Islet of Langerhans (tissue), 1 donor: ENCODE data around the gene DBX1.
"Not testable (repeated sequence)": the region's sequence is repeated elsewhere in the genome, so short reads cannot be mapped to it uniquely, and the experiment has no call there.

ENCODE experiments used
- FAIRE-seq: peaks from one replicate; lab custom pipeline; 2011; peaks lifted over from hg19 to GRCh38; lab: Jason Lieb, UNC

Gene DBX1, protein sequence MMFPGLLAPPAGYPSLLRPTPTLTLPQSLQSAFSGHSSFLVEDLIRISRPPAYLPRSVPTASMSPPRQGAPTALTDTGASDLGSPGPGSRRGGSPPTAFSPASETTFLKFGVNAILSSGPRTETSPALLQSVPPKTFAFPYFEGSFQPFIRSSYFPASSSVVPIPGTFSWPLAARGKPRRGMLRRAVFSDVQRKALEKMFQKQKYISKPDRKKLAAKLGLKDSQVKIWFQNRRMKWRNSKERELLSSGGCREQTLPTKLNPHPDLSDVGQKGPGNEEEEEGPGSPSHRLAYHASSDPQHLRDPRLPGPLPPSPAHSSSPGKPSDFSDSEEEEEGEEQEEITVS

DNA sequence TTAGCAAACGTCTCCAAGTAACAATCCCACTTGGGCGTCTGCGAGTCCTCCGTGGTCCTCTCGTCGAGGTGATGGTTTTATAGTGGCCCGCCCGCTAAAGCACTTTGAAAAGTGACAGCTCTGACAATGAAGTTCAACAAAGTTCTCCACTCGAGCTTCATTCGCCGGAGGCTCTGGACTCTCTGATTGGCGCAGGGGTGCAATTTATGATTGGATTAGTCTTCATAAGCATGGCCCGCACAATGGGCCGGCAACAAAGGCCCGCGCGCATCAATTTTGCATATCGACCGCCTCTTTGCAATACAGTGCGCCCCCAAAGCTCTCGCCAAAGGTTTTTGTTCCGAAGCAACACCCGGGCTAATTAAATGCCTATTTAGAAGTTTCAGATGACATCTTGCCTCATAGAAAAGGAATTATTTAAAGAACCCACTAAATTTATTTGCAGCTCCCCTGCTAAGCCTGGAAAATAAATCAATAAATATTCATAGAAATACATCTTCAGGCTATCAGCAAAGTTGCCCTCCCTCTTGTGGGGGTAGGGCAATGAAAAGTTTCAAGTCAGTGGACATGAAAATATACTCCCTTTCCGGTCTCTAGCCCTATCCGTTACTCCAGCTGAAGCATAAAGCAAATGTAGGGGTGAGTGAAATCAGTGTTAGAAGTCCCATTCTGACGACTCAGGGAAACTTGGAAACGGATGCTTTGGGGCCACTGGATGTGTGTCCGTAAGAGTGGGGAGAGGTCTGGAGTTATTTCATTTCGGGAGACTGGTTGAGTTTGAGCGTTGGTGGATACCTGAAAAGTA is at the start of gene DBX1:
Gene DBX1, minus strand, starts transcription at position 51 of the 805 bp plus-strand sequence. CDS start 151 bp downstream, outside the sequence.
- no peak for FAIRE-seq

DNA sequence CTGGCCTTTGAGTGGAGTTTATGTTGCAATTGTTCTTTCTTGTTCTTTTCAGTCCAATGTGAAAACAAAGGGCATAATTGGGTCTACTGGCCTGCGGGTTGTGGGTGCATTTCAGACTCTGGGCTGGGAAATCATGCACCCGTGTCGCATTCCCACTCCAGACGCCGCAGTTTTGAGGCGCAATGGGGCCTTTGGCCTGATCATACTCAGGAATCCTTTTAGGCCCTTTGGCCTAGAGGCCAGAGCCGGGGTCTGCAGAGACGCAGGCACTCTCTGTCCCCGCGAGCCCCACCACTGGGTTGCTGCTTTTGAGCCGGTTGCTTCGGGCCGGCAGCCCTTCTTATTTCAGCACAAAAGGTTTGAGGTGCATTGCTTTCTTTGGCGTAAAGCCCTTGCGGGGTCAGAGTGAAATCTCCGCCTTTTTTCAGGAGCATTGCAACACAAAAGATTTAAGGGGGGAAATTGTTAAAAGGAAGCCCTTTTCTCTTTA is 48.4 kb upstream of the DBX1 start:
- FAIRE-seq = no peak

DNA sequence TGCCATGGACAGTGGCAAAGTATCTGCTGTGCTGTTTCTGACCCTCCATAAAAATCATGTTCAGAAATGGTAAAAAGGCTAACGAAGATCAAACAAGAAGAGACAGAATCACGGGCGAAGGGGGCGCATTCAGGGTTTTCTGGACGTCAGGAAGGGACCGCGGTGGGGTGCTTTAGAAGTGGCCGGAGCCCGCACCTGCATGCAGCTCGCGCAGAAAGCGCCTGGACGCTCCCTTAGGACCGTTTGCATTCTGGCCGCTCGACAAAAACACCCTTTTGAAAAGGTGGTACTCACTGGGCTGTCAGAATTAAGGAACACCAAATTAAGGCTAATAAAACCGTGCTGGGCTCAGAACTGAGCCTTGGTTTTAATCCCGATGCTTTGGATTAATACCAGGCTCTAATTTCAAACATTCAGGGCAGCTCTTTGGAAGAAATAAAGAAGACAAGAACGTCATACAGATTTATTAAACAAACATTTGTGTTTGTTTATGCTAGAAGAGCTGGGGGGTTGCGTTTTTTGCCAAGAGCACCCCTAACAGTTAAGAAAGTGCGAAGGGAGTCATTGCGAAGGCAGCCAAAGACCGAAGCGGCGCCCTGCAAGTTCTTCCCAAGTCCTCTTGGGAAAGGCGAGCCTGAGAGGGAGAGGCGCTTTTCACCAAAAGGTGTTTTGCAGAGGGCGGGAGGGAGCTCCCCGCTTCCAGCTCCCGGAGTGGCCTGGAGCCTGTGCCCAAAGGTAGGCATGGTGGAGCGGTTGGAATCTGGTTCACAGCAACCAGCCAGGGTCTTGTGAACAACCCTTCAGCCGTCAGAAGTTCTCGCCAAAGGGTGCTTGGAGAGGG is 47.7 kb upstream of the DBX1 start:
- no peak for FAIRE-seq

DNA sequence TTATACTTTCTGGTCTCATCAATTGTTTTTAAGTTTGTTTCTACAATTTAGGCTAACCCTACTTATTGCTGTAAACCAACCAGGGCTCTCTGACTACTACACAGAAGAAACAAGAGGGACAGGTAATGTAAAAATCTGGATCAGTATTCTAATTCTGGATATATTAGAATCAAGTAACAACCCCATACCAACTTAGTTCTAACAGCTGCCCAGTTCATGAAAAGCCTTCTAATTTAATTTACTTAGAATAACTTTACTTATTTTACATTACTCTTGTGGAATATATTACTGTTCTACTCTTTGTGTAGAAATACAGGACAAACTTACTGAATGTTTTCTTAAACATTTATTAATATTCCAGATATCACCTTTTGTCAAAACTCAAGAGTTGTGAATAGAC is 45.5 kb upstream of the DBX1 start:
- no peak for FAIRE-seq

DNA sequence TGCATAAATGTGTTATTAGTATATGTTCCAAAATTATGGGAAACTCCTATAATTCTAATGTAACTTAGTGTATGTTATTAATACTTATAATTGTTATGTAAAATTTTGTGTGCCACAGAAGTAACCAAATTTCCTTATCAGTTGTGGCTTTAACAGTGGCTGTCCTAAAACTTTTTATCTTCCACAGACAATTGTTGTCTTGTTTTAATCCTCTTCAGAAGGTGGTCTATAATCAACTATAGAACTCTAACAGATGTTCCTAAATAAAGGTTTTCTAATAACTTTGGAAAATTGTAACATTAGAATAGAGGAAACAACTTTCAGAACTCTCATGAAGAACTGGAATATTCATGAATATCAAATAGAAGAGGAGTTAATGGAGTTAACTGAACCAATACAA is 44.4 kb upstream of the DBX1 start:
- FAIRE-seq = no peak

DNA sequence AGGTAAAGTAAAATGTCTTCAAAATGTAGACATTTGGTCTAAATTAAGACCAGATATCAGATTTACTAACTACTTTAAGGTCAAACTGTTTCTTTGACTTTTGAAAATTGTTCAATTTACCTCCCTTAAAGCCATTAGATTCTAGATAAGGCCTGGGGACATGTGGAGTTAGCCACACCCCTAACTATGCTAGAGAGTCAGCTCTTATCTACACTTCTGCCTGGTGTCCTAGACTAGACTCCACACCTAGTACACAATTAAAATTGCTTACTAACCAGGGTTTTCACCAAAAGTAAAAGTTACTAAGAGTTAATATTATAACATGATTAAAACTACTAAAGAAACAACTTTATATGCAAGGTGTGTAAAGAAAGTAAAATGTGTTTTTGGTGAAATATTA is 43.6 kb upstream of the DBX1 start:
- FAIRE-seq = no peak

DNA sequence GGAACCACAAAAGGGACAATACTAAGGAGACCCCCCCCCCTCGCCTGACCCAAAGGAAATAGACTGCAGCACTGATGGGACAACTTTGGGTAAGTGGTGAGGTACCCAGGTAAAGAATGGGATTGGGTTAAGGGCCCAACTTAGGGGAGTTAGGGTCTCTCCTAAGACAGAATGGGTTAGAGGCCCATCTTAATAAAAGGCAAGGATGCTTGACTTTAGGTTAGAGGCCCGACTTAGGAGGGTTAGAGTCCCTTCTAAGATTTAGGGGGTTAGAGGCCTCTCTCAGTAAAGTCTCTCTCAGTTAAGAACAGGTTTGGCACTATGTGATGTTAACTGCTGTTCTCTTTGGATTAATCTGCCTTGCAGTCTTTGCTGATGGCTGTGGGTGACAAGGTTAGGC is 41.0 kb upstream of the DBX1 start:
- no peak for FAIRE-seq

DNA sequence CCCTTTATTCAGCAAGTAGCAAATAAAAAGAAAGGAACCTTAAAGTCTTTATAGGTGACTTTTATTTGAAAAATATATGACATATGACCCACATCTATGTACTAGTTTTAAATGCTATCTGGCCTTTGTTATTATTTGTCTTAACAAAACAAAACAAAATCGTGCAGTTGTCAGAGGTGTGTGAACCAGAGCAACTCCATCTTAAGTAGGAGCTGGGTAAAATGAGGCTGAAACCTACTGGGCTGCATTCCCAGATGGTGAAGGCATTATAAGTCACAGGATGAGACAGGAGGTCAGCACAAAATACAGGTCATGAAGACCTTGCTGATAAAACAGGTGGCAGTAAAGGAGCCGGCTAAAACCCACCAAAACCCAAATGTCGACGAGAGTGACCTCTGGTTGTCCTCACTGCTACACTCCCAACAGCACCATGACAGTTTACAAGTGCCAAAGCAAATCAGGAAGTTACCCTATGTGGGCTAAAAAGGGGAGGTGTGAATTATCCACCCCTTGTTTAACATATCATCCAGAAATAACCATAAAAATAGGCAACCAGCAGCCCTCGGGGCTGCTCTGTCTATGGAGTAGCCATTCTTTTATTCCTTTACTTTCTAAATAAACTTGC is 40.2 kb upstream of the DBX1 start:
- FAIRE-seq = not testable (repeated sequence)

DNA sequence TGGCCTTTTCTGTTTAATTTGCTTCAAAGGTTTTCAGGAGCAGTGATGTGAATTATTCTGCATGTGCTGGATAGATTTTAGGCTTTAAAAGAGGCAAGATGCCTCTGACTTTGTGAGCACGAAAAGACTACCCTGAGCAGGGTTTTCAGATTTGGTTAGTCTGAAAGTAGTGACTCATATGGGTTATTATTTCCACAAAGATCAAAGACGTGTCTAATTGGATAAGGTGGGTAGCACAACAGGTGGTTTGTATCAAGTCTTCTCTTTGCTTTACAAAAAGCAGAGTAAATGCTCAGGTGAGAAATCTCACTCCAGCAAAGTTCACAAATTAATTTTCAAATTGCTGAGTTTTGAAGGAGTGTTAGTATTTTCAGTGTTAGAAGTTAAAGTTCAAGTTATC is 37.6 kb upstream of the DBX1 start:
- FAIRE-seq = no peak

DNA sequence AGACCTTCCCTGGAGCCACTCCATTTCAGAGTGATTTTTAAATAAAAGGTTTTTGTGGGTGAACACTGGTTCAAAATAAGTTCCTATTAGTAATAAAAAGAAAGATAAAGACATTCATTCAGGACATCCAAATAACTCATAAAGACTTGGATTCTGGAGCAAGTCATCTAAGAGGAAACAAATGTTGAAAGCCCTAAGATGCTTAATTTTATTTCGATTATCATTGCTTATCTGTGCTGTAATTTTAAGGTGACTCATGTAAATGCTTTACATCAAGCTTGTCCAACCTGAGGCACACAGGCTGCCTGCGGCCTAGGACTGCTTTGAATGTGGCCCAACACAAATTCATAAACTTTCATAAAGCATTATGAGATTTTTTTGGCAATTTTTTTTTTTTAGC is 34.2 kb upstream of the DBX1 start:
- no peak for FAIRE-seq

DNA sequence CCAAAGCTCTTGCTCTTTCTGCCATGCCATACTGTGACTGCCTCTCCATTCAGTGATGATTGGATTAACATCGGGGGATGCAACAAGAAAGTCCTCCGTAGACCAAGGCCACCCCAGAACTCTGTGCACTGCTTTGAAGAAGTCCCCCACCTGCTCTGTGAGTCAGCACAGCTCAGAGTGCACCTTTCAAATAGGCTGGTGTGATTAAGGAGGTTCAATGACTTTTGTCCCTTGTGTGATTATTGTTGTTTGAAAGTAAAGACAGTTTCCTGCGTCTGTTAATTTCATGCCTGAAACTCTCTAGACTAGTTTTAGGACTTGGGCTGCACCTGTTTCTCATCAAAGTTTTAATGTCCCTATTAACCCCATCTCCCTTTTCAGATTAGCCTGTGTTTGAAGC is 33.0 kb upstream of the DBX1 start:
- no peak for FAIRE-seq

DNA sequence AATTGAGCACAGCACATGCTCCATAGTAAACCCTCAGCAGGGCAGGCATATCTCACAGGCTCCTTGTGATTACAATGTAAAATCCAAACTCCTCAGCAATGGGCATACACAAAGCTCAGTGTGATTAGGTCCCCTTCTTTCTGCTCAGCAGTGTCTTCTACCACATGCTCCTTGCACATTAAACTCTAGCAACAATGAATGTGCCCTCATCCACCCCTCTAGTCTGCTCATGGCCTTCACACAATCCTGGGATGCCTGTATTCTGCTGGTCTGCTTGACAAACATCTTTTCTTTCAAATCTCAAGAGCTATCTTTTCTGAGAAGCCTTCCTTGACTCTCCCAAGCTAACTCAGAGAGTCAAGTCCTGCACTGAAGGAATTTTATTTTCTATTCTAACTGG is 32.4 kb upstream of the DBX1 start:
- FAIRE-seq = no peak

DNA sequence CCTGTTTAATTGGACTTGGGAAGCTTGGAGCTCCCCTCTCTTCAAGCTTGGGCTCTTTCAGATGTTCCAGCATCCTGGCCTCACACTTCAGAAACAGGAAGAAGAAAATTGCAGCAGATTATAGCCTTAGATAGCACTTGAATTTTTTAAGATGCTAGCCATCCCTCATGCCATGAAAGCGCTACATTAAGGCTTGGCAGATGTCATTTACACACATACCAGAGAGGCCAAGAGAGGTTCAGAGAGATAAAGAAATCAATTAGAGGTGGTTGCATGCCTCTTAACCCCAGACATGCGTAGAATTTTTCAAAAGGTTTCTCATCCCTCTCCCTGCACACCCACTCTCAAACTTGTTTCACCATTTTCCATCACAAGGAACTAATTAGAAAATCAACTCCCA is 31.9 kb upstream of the DBX1 start:
- FAIRE-seq = no peak

DNA sequence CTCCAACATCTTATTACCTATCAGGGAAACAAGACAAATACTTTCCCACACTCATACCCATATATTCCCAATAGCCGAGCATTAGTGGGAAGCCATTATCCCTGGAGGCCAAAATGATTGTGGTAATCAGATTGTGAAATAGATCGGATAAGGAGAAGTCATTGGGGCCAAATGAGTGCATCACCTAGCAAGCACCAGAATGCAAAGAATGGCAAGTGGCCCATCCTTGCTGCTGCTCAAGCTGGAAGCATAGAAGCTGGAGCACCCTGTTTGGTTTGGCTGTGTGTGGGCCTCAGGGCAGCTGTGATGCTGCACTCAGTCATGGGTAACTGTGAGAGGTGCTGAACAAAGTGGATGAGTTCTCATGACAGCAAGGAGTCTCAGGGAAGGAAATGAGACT is 18.7 kb upstream of the DBX1 start:
- FAIRE-seq = no peak

DNA sequence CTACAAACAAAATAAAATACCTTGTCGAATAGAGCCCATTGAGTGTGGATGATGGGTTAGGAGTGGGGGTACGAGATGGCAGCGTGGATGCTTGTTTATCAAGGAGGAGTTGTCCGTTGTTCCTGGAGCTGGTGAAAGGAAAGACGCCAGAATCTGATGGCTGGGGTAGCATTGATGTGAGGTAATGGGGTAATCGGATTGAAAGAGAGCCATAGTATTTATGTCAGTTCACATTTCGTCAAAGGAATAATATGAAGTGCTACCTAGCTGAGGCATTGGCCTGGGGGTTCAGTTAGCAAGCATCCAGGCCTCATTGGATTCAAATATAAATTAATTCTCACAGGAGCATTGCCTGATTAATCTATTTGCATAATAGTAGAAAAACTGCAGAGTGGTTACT is 16.9 kb upstream of the DBX1 start:
- FAIRE-seq = no peak

DNA sequence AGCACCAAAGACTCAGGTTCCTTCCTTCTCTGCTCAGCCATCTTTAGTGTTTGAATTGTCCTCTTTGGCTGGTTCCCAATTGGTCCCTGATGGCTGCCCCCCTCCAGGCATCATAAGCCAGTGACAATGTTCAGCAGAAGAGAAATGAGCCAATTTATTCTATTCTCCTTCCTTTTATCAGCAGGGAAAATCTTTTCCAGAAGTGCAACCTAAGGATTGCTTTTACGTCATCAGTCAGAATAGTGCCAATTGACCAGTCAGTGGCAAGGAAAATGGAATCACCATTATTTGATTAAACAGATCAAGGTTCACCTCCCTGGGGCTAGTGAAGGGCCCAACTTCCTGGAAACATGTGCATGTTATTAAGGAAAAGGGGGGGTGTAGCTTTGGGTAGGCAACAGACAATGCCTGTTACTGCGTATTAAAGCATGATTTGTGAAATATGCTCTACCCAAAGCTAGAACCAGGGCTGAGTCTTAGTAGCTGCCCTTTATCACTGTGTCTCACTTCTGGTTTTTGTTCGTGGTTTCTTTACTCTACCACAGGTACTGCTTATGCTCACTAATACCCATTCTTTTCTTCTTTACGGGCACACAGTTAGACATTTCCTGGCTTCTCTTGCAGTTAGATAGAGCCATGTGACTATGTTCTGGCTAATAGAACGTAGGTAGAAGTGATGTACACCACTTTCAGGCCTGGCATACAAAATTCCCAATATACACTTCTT is 12.6 kb upstream of the DBX1 start:
- FAIRE-seq = no peak

DNA sequence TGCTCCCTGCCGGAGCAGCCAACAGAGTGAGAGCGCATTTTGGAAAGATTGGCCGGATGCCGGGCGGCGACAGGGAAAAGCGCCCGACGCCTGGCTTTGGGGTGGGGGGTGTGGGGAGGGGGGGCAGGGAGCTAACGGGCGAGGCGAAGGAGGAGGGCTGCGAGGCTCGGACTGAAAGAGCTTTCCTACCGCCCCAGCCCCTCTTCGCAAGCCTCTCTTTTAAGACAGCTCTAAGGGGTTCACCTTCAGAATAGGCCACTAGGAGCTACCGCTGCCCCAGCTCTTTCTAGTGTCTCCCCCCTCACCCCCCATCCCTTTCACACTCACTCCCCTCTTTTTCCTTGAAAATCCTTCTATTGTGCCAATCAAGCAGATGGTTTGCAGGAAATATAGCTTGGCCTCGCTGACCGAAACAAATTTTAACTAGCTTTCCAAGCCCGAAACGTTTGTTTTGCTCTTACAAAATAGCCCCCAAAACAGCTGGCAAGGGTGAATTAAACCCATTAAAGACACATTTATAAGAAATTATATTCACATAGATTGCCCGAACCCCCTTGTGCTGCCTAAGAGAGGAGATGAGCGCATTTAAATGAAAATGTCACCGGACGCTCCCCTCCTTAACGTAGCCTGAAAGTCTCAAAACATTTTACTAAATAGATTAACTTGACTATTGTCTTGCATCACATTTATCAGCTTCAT is 3.7 kb upstream of the DBX1 start:
- no peak for FAIRE-seq

DNA sequence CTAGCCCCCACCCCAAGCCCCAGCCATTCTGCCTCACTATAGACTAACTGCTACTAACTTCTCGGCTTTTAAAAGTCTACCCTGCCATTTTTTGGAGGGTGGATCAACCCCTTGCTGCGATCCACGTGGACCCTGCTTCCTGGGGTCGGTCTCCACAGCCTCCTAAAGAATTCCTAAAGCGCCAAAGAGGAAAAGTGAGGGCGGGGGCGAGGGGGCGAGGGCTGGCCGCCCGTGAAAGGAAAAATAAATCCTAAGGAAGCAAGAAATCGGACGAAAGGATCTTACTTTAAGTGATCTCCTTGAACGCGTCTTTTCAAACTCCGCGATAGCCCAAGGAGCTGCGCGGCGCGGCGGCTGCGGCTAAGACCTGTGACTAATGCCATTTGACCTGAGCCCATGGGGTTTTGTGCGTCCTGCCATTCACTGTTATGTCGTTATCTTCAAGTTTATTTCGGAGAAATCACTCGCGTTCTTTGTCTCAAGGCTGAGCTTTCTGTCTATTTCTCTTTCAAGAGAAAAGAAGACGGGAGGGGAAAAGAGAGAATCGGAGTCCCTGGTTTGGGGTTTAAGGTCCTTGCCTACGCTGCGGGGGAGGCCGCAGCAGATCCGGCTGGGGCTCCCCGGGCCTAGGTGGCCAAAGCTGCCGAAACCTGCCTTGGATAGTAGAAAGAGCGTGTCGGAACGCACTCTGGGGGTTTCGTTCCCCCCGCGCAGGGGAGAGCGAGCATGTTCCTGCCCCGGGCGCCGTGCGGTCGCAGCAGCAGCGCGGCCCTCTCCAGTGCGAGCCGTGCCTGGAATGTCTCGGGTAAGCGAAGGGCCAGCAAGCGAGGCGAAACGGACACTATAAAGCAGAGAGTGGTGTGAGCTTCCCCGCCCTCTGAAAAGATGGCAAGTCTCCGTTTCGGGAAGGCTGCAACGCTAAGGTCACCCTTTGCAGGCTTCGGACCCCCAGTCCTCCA is 2.8 kb upstream of the DBX1 start:
- FAIRE-seq = no peak

DNA sequence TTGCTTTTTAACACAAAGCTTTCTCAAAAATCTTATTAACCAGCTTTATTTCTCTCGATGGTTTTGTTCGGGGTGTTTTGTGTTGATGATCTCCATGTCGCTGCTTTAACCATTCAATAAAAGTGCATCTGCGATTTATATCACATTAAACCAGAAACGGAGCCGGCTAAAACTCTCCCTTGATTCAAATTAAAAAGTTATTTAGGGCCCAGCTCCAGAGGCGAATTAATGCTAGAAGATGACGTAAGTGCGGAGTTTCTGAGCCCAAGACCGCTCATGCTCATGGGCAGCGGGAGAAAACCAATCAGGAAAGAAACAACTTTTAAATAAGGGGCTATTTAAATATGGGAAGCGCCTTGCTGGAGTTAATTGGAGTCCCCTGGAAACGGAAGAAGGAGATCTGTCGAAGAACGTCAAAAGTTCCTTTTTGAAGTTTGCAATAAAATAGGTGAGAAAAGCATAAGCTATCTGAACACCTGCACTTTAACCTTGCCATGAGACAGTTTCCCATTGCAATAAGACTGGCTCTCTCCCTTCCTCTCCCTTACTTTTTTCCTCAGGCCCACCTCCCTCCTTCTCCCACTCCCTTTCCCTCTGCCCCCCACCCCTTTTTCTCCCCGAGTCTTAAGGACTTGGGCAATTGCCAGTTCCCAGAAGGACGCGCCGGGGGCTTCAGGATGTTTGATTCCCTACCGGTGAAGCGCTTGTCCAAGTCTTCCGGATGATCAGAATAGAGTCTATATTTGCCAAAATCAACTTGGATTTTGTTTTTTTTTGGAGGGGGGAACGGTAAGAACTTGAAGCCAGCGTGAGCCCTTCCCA is 1.9 kb upstream of the DBX1 start:
- no peak for FAIRE-seq
